GM23248 (cell line): ENCODE data around the gene CWC15. TPM values are rescaled to one million over a fixed set of nuclear protein-coding genes. Genes with fewer than 3 reads are reported as not detected.

Experiments
- DNase-seq: peaks from one replicate; pipeline ENCODE4 v3.0.0-alpha.2; 2015
- H2AFZ ChIP-seq: fragments of 200-600 bp; sonication (generic); 2 replicates; pipeline ENCODE4 v1.6.1; 2016; ENCODE audit warnings: antibody characterized with exemption
- H3F3A ChIP-seq: fragments of 200-600 bp; sonication (generic); 2 replicates; pipeline ENCODE4 v1.6.1; 2016; ENCODE audit warnings: mild to moderate bottlenecking, antibody characterized with exemption, mixed run types; ENCODE audit not compliant: insufficient read depth
- H3K27ac ChIP-seq: fragments of 200-600 bp; sonication (generic); 2 replicates; pipeline ENCODE4 v1.5.1; 2016; ENCODE audit warnings: mild to moderate bottlenecking
- H3K27me3 ChIP-seq: fragments of 200-600 bp; sonication (generic); replicated peaks from 2 replicates; pipeline ENCODE4 v1.6.1; 2016; ENCODE audit warnings: mild to moderate bottlenecking; ENCODE audit not compliant: insufficient read depth
- H3K36me3 ChIP-seq: fragments of 200-600 bp; sonication (generic); 2 replicates; pipeline ENCODE4 v1.6.1; 2016; ENCODE audit warnings: low read depth, mild to moderate bottlenecking
- H3K4me1 ChIP-seq: fragments of 200-600 bp; sonication (generic); 2 replicates; pipeline ENCODE4 v1.6.1; 2016; ENCODE audit warnings: mild to moderate bottlenecking; ENCODE audit not compliant: insufficient read depth
- H3K4me2 ChIP-seq: fragments of 200-600 bp; sonication (generic); one replicate; pipeline ENCODE4 v1.6.1; 2016; ENCODE audit warnings: mild to moderate bottlenecking; ENCODE audit not compliant: unreplicated experiment
- H3K4me3 ChIP-seq: fragments of 200-600 bp; sonication (generic); 2 replicates; pipeline ENCODE4 v1.5.1; 2016; ENCODE audit warnings: mild to moderate bottlenecking
- H3K79me2 ChIP-seq: fragments of 200-600 bp; sonication (generic); 2 replicates; pipeline ENCODE4 v1.6.1; 2016; ENCODE audit warnings: mild to moderate bottlenecking; ENCODE audit not compliant: insufficient read depth
- H3K9ac ChIP-seq: fragments of 200-600 bp; sonication (generic); 2 replicates; pipeline ENCODE4 v1.6.1; 2016; ENCODE audit warnings: mild to moderate bottlenecking
- H3K9me2 ChIP-seq: fragments of 200-600 bp; sonication (generic); 2 replicates; pipeline ENCODE4 v1.6.1; 2016; ENCODE audit warnings: mixed run types, mild to moderate bottlenecking, moderate library complexity; ENCODE audit not compliant: insufficient read depth
- H3K9me3 ChIP-seq: fragments of 200-600 bp; sonication (generic); one replicate; pipeline ENCODE4 v1.6.1; 2017; ENCODE audit warnings: low read depth
- H4K20me1 ChIP-seq: fragments of 200-600 bp; sonication (generic); 2 replicates; pipeline ENCODE4 v1.6.0; 2016; ENCODE audit not compliant: insufficient read depth
- EZH2 ChIP-seq: fragments of 200-600 bp; sonication (generic); IDR thresholded peaks from 2 replicates; pipeline ENCODE4 v1.6.1; 2018; ENCODE audit warnings: antibody characterized with exemption, mild to moderate bottlenecking; ENCODE audit not compliant: insufficient read depth, poor library complexity, severe bottlenecking
- EZH2phosphoT487 ChIP-seq: fragments of 200-600 bp; sonication (generic); IDR thresholded peaks from 2 replicates; pipeline ENCODE4 v1.6.1; 2018; ENCODE audit warnings: antibody characterized with exemption, moderate library complexity, mild to moderate bottlenecking, low read depth; ENCODE audit not compliant: insufficient read depth
- WGBS, 2 experiments: methylation state at CpG; one replicate each; pipeline ENCODE4 v1.1.6; 2015 to 2017; ENCODE audit warnings: low lambda C conversion rate in 2 of 2, low coverage in 1 of 2; ENCODE audit errors: missing lambda C conversion rate in 2 of 2; 5-methylcytosine and 5-hydroxymethylcytosine counted together
- in situ Hi-C: fragments of 300-500 bp; cut with MboI; formaldehyde crosslinking; loops from 2 replicates; pipeline ENCODE4 v1.15.0; 2020
- polyA plus RNA-seq: library from polyadenylated mRNA; unstranded; fragments of >200 nt; fragmentation: Nextera tagmentation; extraction: Ambion mirVana; gene quantifications from 2 replicates; pipeline ENCODE4 v1.2.1, GENCODE V29; 2016
- total RNA-seq: library from RNA; depleted of rRNA; stranded (reverse); fragments of >200 nt; shearing (Covaris generic); gene quantifications from 2 replicates; pipeline ENCODE4 v1.2.3, GENCODE V29; 2014

CWC15 gene
- total and polyA plus RNA-seq, 2 experiments from 2014 or later, result 30.4 to 76.6 TPM

DNA sequence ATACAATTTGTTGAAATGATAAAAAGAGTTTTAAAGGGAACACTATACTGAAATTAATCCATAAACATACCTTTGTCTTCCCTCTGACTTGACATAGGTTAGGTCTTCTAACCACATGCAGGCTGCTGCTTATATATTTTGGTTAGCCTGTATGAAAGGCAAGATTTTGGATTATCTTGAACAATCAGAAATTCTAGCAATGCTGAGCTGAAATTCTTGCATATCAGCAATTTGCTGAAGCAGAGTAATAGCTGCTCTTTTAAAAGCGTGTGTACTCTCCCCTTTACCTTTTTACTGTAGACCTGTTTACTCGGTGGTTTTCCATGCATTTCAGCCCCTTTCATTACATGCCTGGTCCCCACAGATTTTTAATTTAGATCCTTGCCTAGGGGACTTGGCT is 34.0 kb downstream of the CWC15 start:
- 72 to 78% methylated on average over 2 of the region's 2 CpGs for WGBS, 2 experiments
- in situ Hi-C loops, result no loop called here

DNA sequence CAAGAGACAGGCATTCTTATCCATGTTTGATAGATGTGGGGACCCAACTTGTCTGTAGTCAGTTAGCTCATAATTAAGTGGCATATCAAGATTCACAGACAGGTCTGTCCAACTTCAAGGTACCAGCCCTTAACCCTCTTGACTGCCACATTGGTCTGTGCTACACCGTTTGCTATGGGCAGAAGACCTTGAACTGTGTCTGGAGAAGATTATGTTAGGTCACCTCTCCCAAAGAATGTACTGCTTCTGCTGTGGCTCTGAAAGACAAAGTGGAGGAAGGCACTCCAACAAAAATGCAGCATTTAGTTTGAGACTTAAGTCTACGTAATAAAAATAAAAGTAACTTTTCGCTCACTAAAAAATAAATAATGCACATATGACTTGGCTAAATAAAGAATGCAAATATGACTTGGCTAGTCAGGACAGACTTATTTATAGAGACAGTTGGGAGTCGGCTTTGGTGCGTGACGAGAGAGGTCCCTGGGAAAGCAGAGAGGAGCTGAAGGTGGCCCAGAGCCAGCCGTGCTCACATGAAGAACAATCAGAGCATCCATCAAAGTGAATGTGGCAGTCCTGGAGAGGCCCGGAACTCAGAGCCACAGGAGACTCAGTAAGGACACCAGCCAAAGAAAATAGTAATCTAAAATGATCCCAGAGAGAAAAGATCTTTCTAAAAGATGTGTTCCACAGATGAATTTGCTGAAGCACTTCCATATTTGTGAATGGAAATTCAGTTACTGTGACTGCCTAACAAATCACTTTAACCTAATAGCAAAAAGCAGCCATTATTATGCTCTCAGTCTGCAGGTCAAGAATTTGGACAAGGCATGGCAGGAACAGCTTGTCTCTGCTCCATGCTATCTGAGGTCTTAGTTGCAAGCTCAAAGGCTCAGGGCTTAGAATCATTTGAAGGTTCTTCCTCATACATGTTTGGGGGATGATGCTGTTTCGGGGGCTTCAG is 35.0 kb downstream of the CWC15 start:
- WGBS, 2 experiments, result 15 to 16% methylated on average over 9 of the region's 9 CpGs

More for the DNA sequence above, 34.0 kb downstream of the CWC15 start:
- H2AFZ ChIP-seq, result no peak overlapping the region
- no peaks in the 10 kb centered on the region for H3K9me2 ChIP-seq
- H3F3A ChIP-seq, result peaks cover 15% of the 10 kb centered on the region; the same call in 1 of the 2 replicates
- H3K4me2 ChIP-seq, result no peak overlapping the region
- H3K4me3 ChIP-seq, result no peak overlapping the region
- no peak overlapping the region for H3K9ac ChIP-seq
- TF ChIP-seq EZH2phosphoT487, result no peak
- H4K20me1 ChIP-seq, result no peaks in the 10 kb centered on the region
- H3K9me3 ChIP-seq, result no peaks in the 10 kb centered on the region
- no peaks in the 10 kb centered on the region for H3K36me3 ChIP-seq
- no peaks in the 10 kb centered on the region for H3K79me2 ChIP-seq
- H3K27me3 ChIP-seq, result no peaks in the 10 kb centered on the region
- no peak overlapping the region for H3K27ac ChIP-seq
- DNase-seq, result no peak
- peaks cover 26% of the 10 kb centered on the region for H3K4me1 ChIP-seq

DNA sequence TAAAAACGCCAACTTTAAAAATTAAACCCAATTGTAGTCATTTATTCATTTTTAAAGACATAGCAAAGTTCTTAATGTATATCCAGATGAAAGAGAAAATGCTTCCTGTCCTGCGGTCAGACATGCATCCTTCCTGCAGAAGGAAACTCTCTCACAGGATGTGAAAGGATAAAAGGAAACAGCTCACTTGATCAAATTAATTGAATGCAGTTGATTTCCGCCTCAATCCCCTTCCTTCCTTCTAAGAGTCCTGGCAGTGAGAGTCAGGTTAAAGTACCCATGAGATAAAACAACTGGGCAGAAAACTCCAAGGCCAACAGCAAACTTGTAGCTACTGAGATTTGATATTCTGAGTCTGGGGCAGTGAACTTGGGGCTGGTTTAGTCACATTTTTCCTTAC is 38.5 kb downstream of the CWC15 start:
- Histone ChIP-seq H3K4me1 (peaks cover 45% of the 10 kb centered on the region), H3K9me3 (no peaks in the 10 kb centered on the region), H3K4me3 (no peak overlapping the region), H3K4me2 (no peak overlapping the region), H3K9ac (no peak overlapping the region; the same call in 1 of the 2 replicates), H4K20me1 (no peaks in the 10 kb centered on the region), H2AFZ (no peak overlapping the region), H3K79me2 (no peaks in the 10 kb centered on the region), H3K27me3 (no peaks in the 10 kb centered on the region), H3K36me3 (no peaks in the 10 kb centered on the region), H3K27ac (0 out of 2 replicates have a peak overlapping the region, but pooled peaks have one; percentile 91), H3F3A (peaks cover 26% of the 10 kb centered on the region), H3K9me2 (no peaks in the 10 kb centered on the region)
- peak; percentile 10 for DNase-seq
- TF ChIP-seq EZH2, result no peak
- TF ChIP-seq EZH2phosphoT487, result no peak
- in situ Hi-C loops, result no loop called here
- WGBS, 2 experiments, result 95 to 97% methylated on average over 3 of the region's 3 CpGs

More for the DNA sequence above, 35.0 kb downstream of the CWC15 start:
- Histone ChIP-seq H3K4me1 (peaks cover 36% of the 10 kb centered on the region), H4K20me1 (no peaks in the 10 kb centered on the region), H3K79me2 (no peaks in the 10 kb centered on the region), H3K36me3 (no peaks in the 10 kb centered on the region), H2AFZ (peak overlapping the region; percentile 22), H3K9ac (peak overlapping the region; percentile 15), H3F3A (peaks cover 20% of the 10 kb centered on the region), H3K4me2 (peak overlapping the region; percentile 16), H3K9me2 (no peaks in the 10 kb centered on the region), H3K27ac (peak overlapping the region; percentile 58), H3K4me3 (no peak overlapping the region), H3K9me3 (no peaks in the 10 kb centered on the region), H3K27me3 (no peaks in the 10 kb centered on the region)
- no peak for TF ChIP-seq EZH2
- TF ChIP-seq EZH2phosphoT487, result no peak
- DNase-seq, result peak; percentile 88
- in situ Hi-C loops, result no loop called here

DNA sequence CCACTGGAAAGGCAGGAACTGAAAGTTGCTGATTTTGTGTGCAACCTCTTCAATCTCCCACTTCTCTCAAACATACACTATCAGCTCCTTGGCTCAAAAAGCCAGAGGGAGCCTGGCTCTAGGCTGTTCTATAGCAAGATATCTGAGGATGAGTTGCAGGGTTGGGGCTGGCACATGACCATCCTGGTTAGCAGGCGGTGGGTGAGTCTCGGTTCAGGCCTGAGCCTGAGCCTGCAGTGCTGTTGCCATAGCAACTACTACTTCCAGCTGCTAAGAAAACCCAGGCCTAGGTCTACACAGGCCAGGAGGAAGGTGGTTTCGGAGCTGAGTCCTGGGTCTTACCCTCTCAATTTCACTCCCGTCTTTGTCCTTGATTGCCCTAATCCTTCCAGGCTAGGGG is 39.0 kb downstream of the CWC15 start:
- in situ Hi-C loops, result no loop called here
- H3K9me3 ChIP-seq, result no peaks in the 10 kb centered on the region
- no peaks in the 10 kb centered on the region for H4K20me1 ChIP-seq
- no peak overlapping the region for H2AFZ ChIP-seq
- peak; percentile 73 for DNase-seq
- H3K27me3 ChIP-seq, result no peaks in the 10 kb centered on the region
- 79 to 83% methylated on average over 4 of the region's 4 CpGs for WGBS, 2 experiments
- H3F3A ChIP-seq, result peaks cover 22% of the 10 kb centered on the region
- peak overlapping the region; percentile 91; the same call in 1 of the 2 replicates for H3K27ac ChIP-seq
- H3K9ac ChIP-seq, result peak overlapping the region; percentile 28; the same call in 1 of the 2 replicates
- no peaks in the 10 kb centered on the region for H3K36me3 ChIP-seq
- no peak overlapping the region for H3K4me3 ChIP-seq
- H3K79me2 ChIP-seq, result no peaks in the 10 kb centered on the region
- TF ChIP-seq EZH2phosphoT487 (no peak), EZH2 (no peak)
- H3K4me1 ChIP-seq, result peaks cover 45% of the 10 kb centered on the region
- no peak overlapping the region for H3K4me2 ChIP-seq
- H3K9me2 ChIP-seq, result no peaks in the 10 kb centered on the region
